Stimulated activated CD8-positive, alpha-beta memory T cell treated with anti-CD3 and anti-CD28 coated beads, Interleukin-15, amount 100 ng/mL, for 4 hours (primary cell): ENCODE results near the gene KCNIP4.
"Not testable (repeated sequence)": the region's sequence is repeated elsewhere in the genome, so short reads cannot be mapped to it uniquely, and the experiment has no call there.

Source experiments
- DNase-seq, 2 donors: peaks; one replicate each; pipeline ENCODE4 v3.0.0-alpha.2; 2020; ENCODE audit warnings: low read depth in 2 of 2

KCNIP4 gene

GRCh38 chr4:21948347-21949072, at the start of gene KCNIP4:
Gene KCNIP4 (minus strand): TSS chr4:21948772.
- DNase-seq: no peak

GRCh38 chr4:21996618-21997017, 48.0 kb upstream of the KCNIP4 start:
- DNase-seq: not testable (repeated sequence)

DNA sequence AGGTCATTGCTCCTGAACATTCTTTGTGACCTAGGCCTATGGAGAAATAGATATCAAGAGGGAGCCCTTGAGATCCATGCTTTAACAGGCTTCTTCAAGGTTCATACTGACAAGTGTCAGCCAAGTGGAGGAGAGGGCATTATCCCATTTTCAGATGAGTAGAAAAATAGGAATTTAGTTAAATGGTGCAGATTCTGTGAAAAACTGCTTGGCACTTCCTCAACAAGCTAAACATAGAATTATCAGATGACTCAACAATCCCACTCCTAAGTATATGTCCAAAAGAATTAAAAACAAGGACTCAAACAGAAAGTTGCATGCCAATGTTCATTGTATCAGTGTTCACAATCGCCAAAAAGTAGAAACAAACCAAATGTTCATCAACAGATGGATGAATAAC, 43.8 kb upstream of the KCNIP4 start:
- no peak for DNase-seq

GRCh38 chr4:21991562-21991961, 43.0 kb upstream of the KCNIP4 start:
- no peak for DNase-seq

DNA sequence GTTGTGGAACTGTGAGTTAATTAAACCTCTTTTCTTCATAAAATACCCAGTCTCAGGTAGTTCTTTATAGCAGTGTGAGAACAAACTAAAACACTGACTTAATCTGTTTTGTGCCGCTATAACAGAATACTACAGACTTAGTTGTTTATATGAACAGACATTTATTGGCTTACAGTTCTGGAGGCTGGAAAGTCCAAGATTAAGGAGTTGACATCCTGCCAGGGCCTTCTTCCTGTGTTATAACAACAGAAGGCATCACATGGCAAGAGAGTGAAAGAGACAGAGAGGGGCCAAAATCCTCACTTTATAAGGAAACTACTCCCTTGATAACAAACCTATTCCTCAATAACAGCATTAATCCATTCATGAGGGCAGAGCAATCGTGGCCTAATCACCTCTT, 42.5 kb upstream of the KCNIP4 start:
- DNase-seq: no peak

GRCh38 chr4:21989351-21989750, 40.8 kb upstream of the KCNIP4 start:
- no peak for DNase-seq

GRCh38 chr4:21986307-21986706, 37.7 kb upstream of the KCNIP4 start:
- DNase-seq: no peak

- no peak for DNase-seq
Observed at GRCh38 chr4:21982087-21982486, 33.5 kb upstream of the KCNIP4 start.

DNA sequence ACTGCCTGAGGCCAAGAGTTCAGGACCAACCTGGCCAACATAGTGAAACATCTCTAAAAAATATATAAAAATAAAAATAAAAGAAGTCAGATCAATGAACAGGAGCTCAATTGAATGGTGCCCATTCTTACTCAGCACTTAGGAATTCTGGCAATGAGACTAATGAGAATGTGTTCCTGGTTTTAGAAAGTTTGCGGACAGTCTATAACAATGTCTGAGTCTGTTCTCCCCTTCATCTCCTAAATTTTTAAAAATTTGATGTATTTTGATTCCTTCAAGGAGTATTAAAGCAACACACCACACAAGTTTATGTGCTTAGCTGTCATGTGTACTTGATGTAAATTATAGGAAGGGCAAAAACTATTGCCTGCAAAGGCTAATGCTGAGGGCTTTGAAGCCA, 30.6 kb upstream of the KCNIP4 start:
- no peak for DNase-seq

DNA sequence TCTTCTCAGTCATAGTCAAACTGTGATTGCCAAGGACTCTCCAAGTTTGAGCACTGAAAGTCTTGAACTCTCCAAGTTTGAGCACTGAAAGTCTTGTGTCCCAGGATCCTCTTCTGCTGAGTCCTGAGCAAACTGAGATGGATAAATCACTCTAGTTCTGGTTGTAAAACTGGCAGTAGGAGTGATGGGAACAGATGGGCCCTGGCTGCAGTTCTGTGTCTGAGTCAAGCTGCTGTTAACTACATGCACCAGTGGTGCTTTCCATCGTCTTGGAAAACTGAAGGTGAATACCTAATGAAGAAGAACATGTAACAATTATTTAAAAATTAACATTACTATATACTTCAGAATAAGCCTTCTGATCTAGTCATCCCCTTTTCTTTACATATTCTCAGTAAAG, 27.6 kb upstream of the KCNIP4 start:
- no peak for DNase-seq

- DNase-seq: no peak
Observed at GRCh38 chr4:21973850-21974249, 25.3 kb upstream of the KCNIP4 start.

DNA sequence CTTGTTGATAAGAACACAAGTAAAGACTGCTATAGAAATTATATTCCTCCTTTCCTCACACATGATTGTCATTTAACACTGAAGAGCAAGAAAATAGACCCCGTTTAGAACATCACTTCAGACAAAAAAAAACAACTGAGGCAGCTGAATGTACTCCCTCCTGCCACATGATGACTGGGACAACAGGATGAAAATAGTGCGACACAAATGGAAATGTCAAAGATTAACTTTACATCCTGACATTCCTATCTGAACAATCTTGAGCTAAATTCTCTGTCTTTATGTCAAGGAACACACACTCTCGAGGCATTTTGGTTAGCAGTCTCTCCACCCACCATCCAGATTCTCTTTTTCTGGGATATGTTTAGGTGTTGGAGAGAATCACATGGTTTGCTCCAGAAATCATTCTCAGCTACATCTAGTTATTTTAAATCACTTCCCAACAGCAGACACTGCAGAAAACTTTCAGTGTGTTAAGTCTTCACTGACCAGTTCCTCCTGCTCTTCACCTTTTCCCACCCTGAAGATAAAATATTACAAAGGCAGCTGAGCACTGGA, 16.3 kb upstream of the KCNIP4 start:
- no peak for DNase-seq

- DNase-seq: no peak
Observed at GRCh38 chr4:21962691-21963090, 14.1 kb upstream of the KCNIP4 start.

GRCh38 chr4:21960793-21961192, 12.2 kb upstream of the KCNIP4 start:
- DNase-seq: no peak

DNA sequence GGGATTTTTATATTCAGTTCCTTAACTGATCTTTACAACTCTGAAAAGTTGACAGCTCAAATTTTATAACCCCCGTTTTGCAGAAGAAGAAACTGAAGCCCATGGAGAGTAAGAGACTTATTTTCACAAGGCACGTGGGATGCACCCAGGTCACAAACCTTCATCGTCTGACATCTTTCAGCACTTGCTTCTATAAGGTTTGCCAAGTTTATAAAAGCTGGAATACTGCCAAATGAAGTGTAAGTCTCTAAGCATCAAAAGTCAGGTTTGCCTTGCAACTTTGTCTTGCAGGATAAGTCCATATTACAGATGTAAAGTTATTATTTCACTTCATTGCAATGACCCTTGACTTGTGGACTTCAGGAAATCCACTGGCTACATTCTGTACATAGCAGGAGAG, 6.3 kb upstream of the KCNIP4 start:
- DNase-seq: no peak

- no peak for DNase-seq
Observed at GRCh38 chr4:21953653-21954052, 5.1 kb upstream of the KCNIP4 start.

DNA sequence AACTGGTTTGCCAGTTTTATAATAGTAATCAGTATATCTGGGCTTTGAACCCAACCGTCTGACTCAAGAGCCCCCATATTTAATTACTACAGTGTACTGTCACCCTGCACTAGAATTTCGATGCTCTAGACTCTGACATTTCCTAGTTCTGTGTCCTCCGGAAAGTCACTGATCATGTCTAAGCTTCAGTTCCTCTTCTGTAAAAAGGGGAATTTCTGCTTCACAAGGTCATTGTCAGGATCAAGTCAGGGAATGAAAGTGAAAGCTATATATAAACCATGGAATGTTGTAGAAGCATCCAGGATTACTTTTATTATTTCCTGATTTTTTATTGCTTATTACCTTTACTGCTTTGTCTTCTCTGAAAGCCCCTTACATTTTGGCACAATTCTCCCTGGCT, 4.0 kb upstream of the KCNIP4 start:
- DNase-seq: no peak

DNA sequence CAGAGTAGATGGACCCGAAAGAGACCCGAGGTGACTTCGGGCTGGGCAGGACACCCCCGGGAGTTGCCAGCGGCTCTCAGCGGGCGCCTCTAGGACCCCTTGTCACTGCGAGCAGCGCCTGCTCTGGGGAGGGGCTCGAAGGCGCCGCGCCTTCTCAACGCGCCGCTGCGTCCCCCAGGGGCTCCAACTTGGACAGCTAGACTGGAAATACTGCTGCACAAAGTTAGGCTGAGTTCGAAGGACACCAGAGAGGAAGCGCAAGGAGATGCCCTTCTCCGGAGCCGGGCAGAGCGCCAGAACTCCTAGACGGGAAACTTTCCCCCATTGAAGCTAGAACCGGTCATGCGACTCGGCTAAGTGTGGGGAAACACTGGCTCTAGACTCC, 493 bp upstream of the KCNIP4 start:
- no peak for DNase-seq

GRCh38 chr4:21947791-21948346, 703 bp downstream of the KCNIP4 start:
- no peak for DNase-seq

DNA sequence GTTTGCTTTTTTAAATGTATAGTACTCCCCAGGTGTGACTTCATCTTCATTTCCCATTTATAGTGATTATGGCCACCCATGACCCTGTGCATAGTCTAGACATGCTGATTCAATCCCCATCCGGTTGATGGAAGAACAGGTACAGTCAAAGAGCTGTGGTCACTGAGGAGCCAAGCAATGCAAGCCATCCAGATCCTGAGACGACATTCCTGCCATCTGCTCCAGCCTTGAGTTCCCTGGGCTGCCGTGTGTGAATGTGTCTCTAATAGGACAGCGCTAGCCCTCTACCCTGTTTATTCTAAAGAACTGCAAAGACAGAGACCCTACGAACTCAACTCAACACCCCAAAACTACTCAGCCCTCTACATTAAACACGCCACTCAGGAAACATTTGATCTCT, 1.7 kb downstream of the KCNIP4 start:
- DNase-seq: no peak

GRCh38 chr4:21921526-21922180, 26.9 kb downstream of the KCNIP4 start:
- DNase-seq: no peak

- DNase-seq: no peak
Observed at GRCh38 chr4:21915761-21916160, 32.8 kb downstream of the KCNIP4 start.

DNA sequence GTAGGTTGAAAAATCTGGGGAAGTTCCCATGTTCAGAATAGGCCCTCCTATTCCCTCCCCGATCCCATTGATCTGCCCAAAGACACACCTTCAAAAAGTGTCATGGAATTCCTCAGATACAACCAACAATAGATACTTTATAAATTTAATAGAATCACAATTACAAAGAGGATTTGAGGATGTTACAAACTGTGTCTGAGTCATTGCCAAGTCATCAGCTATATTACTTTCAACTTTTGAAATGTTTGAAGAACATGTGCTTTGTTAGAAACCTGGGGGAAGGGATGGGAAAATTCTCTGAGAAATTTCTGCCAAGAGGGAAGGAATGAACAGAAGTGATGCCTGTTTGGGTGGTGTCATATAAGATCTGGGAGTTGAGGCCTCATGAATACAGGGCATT, 46.7 kb downstream of the KCNIP4 start:
- DNase-seq: no peak
